ENCODE measurements around the gene CPSF6. TPM values are rescaled to one million over a fixed set of nuclear protein-coding genes. Genes with fewer than 3 reads are reported as not detected.
A peak's percentile ranks its signal among the peaks of the same experiment; 100 is the strongest.

CPSF6 gene
- total and polyA plus RNA-seq, 2 of the 4 experiments (the other 2 are of a cell fraction) = 9.1 to 39.3 TPM

GRCh38 chr12:69254046-69254445 is 14.7 kb downstream of the CPSF6 start:
- no peak overlapping the region for H2BK120ac ChIP-seq (ENCODE audit: low read depth, low read length)
- H4K5ac ChIP-seq (ENCODE audit: low read depth, low read length) = no peak overlapping the region
- H3K56ac ChIP-seq (ENCODE audit: extremely low read depth, insufficient read depth, low read length) = no peak overlapping the region
- H3K9ac ChIP-seq (ENCODE audit: low read depth, low read length) = no peak overlapping the region
- no peak overlapping the region for H3K23ac ChIP-seq (ENCODE audit: low read depth, low read length)
- DNase-seq = peak; percentile 46
- intact Hi-C loops (cut with micrococcal nuclease) = loop anchor here (5.0 kb wide), 2 partner anchors 102 to 392 kb away; no protein-coding TSS in a partner anchor
- no peak overlapping the region for H2AFZ ChIP-seq (replicated peaks; ENCODE audit: low read length, poor library complexity)
- peaks cover 25 to 35% of the 10 kb centered on the region in 2 experiments for H3K79me1 ChIP-seq (ENCODE audit: low read depth in 1 of 2, low read length in 2 of 2)
- H3K9me3 ChIP-seq (ENCODE audit: control insufficient read depth, insufficient read depth, low read length) = no peaks in the 10 kb centered on the region
- no peak overlapping the region for H4K8ac ChIP-seq (ENCODE audit: low read depth in 2 of 2, low read length in 2 of 2)
- no peak overlapping the region for H3K4me3 ChIP-seq (ENCODE audit: insufficient read depth, low read depth, low read length)
- peaks cover 2% of the 10 kb centered on the region; the same call in 1 of the 2 replicates for H3K4me1 ChIP-seq (ENCODE audit: control insufficient read depth, insufficient read depth, low read length)
- H4K20me1 ChIP-seq (ENCODE audit: insufficient read depth, low read length) = peaks cover 26% of the 10 kb centered on the region
- H3K9me1 ChIP-seq (ENCODE audit: insufficient read depth, low read length) = no peaks in the 10 kb centered on the region; the same call in 1 of the 2 replicates
- no peak overlapping the region for H2BK20ac ChIP-seq (ENCODE audit: low read depth, low read length)
- POLR2A ChIA-PET (ENCODE audit: unreplicated experiment) = no interaction called here
- no peak overlapping the region for H3K4me2 ChIP-seq (ENCODE audit: low read depth, low read length)
- H2BK5ac ChIP-seq (ENCODE audit: low read depth, low read length, poor library complexity, severe bottlenecking) = no peak overlapping the region
- H3K18ac ChIP-seq (ENCODE audit: low read depth, low read length) = no peak overlapping the region
- H2BK15ac ChIP-seq (ENCODE audit: low read depth, low read length) = no peak overlapping the region
- H3K36me3 ChIP-seq (ENCODE audit: control insufficient read depth, insufficient read depth, low read length) = peaks cover 19% of the 10 kb centered on the region
- no peak overlapping the region for H3K4ac ChIP-seq (ENCODE audit: low read depth, low read length)
- no peaks in the 10 kb centered on the region for H3K27me3 ChIP-seq (ENCODE audit: control insufficient read depth, insufficient read depth, low read length)
- BruUV-seq (replicated peaks) = no TSS peak
- H2AK5ac ChIP-seq (ENCODE audit: low read depth, low read length) = no peak overlapping the region
- in situ Hi-C loops (cut with MboI; ENCODE audit: low sequenced_read_pairs) = no loop called here
- H3K27ac ChIP-seq (ENCODE audit: insufficient read depth, low read length) = no peak overlapping the region
- ATAC-seq (ENCODE audit: low read depth) = peak; percentile 29; the same call in 1 of the 2 replicates
- no peak overlapping the region for H4K91ac ChIP-seq (ENCODE audit: insufficient read depth, low read depth, low read length)
- H3K14ac ChIP-seq (replicated peaks; ENCODE audit: low read depth, low read length) = no peak overlapping the region
- dilution Hi-C loops (cut with HindIII; ENCODE audit: low sequenced_read_pairs, unreplicated experiment) = no loop called here
- CTCF ChIA-PET = interaction anchor here (0.5 to 1.3 kb wide), 8 partner anchors 11 to 1483 kb away, joined by 3 to 4 read pairs (median 3); no protein-coding TSS in a partner anchor
- TF ChIP-seq POLR2A (IDR thresholded peaks at IDR 0.05; ENCODE audit: low read depth, low read length) (no peak), RAD21 (IDR thresholded peaks at IDR 0.05; ENCODE audit: low read length) (peak; percentile 53), CTCF (conservative IDR thresholded peaks at IDR 0.05; ENCODE audit: low read depth, low read length) (peak; percentile 61), BHLHE40 (IDR thresholded peaks at IDR 0.05; ENCODE audit: low read depth, low read length) (no peak), CEBPB (IDR thresholded peaks at IDR 0.05; ENCODE audit: low read depth, low read length) (no peak), SMC3 (IDR thresholded peaks at IDR 0.05; ENCODE audit: low read depth, low read length) (peak; percentile 40; the same call in 1 of the 2 replicates), FOS (IDR thresholded peaks at IDR 0.05; ENCODE audit: low read depth, low read length) (no peak), RFX5 (IDR thresholded peaks at IDR 0.05; ENCODE audit: low read depth, low read length) (no peak), RCOR1 (IDR thresholded peaks at IDR 0.05; ENCODE audit: insufficient replicate concordance, low read length) (no peak)
- TF ChIP-seq, protein P1, sequence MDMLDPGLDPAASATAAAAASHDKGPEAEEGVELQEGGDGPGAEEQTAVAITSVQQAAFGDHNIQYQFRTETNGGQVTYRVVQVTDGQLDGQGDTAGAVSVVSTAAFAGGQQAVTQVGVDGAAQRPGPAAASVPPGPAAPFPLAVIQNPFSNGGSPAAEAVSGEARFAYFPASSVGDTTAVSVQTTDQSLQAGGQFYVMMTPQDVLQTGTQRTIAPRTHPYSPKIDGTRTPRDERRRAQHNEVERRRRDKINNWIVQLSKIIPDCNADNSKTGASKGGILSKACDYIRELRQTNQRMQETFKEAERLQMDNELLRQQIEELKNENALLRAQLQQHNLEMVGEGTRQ (IDR thresholded peaks at IDR 0.05; ENCODE audit: low read depth, low read length) = no peak
- no peak overlapping the region for H2AK9ac ChIP-seq (replicated peaks; ENCODE audit: low read depth, low read length, poor library complexity)

Measured in IMR-90 (cell line).